ENCODE data around the gene PAX1.

Gene PAX1
- total RNA-seq: 0 reads per million in 2 experiments

DNA sequence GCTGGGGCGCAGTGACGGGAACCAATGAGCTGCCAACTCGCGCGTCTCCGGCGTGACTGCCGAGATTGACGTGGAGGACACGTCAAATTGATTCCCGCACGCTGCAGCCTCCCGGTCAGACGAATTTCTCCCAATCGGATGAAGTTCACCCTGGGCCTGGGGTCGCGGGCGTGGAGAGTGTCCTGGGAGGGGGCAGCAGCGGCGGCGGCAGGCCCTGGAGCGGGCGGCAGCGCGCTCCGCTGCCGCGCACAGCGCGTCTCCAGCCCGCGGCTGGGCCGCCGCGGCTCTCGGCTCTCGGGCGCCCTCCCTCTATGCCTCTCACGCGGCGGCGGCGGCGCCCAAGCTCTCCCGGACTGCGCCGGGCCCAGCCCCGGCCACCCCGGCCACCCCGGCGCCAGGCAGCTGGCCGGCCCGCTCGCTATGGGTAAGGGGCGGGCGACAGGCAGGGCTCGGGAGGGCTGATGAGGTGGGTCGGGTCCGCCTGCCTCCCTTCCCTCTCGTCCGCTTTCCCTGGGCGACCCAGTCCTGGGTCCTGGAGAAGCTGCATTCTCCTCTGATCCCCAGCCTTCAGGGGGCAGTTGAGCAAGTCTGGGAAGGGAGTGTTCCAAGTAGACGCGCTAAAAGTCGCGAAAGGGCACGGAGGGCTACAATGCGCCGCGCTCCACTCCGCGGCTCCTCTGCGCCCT is at the start of gene PAX1:
Gene PAX1, plus strand, starts transcription at position 90 of the 686 bp plus-strand sequence. Its CDS starts 49 bp downstream, at position 139.
- no peak for DNase-seq (ENCODE audit: low read depth)

DNA sequence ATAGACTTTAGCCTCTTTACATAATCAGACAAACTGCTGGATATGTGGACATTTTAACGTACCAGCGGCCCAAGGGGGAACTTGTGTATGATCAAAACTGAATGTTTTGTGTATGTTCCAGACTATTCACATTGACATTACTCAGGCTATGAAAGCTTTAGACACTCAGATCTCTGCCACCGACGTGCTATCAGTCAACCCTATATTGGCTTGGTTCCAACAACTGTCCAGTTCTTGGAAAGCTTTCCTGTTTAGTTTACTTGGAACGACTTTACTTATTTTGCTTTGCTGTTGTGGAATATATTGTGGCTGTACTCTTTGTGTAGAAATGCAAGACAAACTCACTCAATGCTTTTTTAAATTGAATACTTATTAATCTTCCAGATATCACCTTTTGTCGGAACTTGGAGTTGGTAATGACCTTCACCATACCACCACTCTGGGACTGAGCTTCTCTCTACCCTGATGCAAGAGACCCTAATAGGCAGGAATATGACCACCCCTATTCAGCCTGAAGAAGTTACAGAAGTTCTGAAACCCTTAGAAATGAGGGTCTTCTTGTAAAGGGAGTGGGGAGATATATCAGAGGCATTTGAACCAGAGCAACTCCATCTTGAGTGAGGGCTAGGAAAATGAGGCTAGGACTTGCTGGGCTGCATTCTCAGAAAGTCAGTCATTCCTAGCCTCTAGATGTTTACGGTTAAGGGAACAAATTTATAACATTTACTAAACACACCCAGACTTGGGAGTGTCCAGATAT is 49.0 kb upstream of the PAX1 start:
- no peak for DNase-seq (ENCODE audit: low read depth)

DNA sequence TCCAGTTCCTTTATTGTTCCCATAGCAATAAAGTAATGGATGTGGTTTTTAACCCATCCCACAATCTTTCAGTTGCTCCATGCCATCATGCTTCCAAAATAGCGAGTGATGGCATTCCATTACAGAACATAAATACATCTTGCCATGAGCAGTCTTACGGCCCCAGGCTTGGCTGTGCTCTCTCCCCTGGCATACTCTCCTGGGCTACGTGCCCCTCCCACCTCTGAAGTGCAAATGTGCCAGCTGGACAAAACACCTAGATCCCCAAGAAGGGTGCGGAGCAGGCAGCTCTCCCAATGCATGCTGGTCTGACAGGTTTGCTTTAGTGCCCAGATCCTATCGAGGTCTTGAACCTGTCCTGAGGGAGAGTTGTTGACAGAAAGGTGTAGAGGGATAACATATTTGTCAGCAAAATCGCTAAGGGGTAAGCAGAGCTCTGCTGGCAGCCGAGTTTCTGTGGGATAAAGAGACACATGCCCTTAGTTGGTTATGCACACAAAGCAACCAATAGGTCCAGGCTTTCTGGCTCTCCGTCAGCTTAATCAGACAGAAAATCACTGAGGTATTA is 43.9 kb upstream of the PAX1 start:
- no peak for DNase-seq (ENCODE audit: low read depth)

DNA sequence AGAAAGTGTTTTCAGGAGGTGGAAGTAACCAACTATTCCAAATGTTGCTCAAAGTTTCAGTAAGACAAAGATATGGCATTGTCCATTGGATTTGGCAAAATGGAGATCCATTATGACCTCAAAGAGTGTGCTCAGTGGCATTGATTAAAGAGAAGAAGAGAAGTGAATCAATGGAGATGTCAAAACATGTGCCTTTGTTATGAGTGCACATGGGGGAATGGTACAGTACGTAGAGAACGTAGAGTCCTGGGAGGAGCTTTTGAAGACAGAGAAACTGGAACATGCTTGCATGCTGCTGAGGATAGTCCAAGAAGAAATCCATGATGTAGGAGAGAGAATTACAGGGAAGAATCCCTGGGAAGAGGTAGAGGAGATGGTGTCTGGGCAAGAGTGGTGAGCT is 42.0 kb upstream of the PAX1 start:
- no peak for DNase-seq (ENCODE audit: low read depth)

DNA sequence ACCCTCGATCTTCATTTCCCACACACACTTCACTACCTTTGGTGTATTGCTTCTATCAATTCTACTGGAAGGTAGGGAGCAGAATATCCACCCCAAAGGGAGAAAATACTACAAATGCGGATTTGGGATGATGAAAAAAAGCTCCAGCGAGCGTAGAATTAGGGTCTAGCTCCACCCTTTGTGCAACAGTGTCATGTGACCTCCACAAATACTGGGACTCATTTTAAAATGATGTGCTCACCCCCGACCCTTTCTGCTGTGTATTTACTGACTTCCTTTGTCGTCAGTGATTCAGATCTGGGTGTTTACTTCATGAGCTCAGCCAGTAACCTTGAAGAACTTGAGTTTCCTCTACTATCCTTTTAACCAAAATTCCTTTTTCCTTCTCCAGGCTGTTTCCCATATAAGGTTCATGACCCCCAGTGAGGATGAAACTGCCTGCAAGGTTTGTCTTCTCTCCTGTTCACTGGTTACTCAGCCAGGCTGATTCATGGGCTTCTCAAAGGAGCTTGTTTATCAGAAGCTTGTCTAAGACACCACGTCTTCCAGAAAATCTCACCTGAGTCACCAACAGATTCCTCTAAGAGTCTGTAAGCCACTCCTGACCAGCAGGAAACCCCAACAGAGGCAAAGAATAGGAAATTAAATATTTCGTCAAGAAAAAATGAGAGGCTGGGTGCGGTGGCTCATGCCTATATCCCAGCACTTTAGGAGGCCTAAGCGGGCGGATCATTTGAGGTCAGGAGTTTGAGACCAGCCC is 39.6 kb upstream of the PAX1 start:
- no peak for DNase-seq (ENCODE audit: low read depth)

DNA sequence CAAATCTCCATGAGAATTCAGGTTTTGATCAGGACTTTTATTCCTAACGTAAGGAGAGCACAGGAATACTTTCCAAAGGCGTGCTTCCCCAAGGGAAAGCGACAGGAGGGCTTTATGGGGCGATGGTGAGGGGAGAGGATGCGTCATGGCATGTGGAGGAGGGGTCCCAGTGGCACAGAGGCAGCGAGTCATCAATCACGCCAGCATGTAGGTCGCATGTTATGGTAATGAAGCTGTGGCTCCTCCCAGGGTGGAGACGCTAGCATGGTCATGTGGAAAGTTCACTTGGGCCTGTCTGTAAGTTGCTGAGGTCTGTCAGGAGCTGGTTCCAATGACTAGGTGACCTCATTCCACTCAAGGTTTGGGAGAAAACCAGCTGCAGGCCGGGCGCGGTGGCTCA is 35.3 kb upstream of the PAX1 start:
- no peak for DNase-seq (ENCODE audit: low read depth)

DNA sequence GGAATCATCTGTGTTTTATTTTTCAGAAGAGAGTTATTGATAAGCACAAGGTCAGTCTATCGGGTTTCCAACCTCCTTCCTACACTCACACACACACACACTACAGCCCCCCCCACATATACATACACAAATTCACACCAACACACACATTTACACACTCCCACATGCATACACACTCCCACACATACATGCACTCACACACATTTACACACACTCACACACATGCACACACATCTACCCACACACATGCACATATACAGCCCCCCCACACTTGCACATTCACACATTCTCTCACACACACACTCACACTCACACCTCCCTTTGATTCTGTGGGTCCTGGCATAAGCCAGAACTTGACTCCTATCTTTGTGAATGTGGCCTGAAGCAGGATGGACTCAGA is 34.5 kb upstream of the PAX1 start:
- DNase-seq (ENCODE audit: low read depth): no peak

DNA sequence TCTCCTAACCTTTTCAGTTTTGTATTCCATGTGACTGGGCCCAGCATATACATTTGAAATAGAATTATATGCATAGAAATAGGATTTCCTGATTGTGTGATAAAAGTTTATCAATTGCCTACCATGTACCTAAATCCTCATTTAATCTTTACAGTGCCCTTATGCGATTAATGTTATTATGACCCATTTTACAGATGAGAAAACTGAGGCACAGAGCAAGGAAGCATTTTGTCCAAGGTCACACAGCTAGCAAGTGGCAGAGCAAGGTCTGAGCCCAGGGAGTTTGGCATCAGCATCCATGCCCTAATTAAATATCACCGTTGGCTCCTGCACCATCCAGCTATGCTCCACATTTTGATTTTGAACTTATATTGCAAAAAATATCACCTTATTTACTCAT is 28.2 kb upstream of the PAX1 start:
- no peak for DNase-seq (ENCODE audit: low read depth)

DNA sequence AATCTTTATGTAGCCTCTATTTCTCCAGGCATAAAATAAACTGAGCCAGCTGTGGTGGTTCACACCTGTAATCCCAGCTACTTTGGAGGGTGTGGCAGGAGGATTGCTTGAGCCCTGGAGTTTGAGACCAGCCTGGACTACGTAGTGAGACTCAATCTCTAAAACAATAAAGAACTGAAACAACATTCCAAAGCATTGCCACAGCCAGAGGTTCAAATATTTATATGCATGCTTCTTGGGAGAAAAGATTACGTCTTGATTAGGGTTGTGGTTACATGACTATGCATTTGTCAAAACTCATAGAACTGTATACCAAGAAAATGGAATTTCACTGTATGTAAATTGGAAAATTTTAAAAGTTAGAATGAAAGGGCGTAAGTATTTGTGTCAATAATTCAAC is 27.7 kb upstream of the PAX1 start:
- no peak for DNase-seq (ENCODE audit: low read depth)

DNA sequence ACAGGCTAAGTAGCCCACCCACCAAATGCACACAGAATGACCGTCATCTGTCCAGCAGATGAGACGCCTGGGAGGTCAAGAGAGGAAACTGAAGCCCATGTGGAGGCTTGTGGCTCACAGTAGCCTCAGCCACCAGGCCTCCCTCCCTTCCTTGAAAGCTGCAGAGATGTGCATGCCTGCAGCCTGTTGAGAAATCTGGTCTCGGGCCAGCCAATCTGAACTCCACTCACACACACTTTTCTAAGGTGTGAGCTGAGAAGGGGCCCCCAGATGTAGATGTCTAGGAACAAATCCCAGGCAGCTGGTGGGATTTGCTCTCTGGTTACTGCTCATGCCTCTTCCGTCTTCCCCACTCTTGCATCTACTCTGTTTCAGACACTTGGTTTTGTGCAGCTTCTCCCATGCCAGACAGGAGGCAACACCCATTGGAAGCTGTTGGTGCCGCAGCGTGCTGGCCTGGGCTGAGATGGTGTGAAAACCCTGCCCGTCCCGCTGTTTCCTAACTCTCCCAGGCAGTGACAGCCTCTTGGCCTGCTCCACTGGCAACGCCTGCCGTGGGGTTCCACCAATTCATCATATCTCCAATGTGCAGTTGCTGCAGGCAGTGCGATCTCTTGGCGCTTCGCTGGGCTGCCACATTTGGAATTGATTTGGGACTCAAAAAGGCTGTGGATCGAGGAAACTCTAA is 24.1 kb upstream of the PAX1 start:
- no peak for DNase-seq (ENCODE audit: low read depth)

DNA sequence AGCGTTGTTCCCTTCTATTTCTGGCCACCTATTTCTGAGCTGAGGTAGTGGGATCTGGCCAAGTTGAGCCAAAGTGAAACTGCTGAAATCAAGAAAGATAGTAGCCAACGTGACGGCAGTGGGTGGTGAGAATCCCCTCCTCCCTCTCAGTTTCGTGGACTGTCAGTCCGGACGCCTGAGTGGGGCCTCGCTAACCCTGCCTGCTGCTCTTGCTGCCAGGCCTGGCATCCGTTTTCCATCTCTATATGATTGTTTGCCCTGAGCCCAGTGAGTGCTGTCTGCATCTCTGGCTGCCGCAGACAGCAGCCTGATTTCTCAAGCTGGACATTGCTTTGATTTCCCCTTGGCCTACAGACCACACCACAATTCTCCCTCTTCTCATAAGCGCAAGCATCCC is 23.5 kb upstream of the PAX1 start:
- DNase-seq (ENCODE audit: low read depth): no peak

DNA sequence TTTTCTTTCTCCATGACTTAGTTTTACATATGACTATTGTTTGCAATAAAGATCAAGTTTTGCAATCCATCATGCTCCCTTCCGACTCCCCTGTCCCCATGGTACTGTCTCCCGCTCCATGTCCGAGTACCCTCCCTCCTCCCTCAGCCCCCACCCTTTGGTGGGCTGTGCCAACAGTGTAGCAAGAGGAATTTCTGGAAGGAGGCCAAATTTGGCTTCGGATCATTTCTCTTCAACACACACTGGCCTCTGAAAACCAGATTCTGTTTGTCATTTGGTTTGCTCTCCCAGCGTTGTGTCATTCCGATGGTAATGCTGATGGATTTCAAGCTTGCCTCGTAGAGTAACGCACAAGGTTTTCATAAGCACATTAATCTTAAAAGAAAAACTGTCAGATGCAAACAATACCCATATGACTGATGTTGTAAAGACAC is 22.9 kb upstream of the PAX1 start:
- DNase-seq (ENCODE audit: low read depth): no peak

DNA sequence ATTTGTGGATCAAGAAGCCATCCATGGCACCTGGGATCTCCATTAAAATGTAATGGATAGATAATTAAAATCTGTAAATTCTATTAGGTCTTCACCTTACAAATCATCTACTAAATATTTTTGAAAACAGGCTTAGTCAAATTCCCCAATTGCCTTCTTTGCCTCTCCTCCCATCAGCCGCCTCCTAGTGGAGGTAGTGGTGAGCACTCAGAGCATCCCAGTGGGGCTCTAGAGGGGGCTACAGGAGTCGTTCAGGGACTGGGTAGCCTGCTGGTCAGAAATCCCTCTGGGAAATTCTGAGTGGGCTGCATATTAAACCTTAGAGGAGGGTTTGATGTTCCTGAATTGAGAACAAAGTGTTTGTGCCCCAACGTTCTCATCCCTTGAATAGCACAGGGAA is 20.8 kb upstream of the PAX1 start:
- DNase-seq (ENCODE audit: low read depth): no peak

DNA sequence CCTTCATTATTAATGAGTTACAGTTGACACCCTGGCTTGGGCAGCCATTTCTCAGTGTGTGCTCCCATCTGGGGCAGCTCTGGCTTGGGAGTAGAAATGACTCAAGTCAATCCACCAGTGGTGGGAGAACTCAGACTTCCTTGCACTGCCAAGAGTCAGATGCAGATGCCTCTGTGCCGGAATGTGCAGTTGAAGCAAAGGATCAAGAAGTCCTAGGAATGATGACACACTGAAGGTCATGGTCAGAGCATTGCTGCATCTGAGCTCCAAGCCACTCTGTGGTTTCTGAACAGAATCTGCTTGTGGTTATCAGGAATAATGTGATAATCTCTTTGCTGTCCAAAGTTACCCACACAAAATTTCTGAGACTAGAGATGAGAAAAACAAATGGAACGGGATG is 19.5 kb upstream of the PAX1 start:
- no peak for DNase-seq (ENCODE audit: low read depth)

DNA sequence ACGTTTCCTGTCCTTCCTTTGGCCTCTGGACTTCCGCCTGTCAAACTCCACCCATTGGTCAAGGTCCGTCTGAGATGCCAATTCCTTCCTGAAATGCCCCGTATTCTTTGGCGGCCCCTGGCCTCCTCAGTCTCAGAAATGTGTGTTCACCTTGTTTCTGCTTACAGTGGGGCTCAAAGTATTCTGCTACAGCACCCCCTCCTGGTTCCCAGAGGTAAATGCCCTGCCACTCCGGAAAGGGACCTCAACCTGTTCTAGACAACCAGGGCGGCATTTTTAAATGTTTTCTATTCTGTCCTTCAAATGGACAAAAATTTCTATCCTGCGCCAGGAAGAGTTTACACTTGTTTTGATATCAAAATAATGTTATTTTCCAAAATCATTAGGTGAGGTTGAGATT is 12.1 kb upstream of the PAX1 start:
- DNase-seq (ENCODE audit: low read depth): no peak

DNA sequence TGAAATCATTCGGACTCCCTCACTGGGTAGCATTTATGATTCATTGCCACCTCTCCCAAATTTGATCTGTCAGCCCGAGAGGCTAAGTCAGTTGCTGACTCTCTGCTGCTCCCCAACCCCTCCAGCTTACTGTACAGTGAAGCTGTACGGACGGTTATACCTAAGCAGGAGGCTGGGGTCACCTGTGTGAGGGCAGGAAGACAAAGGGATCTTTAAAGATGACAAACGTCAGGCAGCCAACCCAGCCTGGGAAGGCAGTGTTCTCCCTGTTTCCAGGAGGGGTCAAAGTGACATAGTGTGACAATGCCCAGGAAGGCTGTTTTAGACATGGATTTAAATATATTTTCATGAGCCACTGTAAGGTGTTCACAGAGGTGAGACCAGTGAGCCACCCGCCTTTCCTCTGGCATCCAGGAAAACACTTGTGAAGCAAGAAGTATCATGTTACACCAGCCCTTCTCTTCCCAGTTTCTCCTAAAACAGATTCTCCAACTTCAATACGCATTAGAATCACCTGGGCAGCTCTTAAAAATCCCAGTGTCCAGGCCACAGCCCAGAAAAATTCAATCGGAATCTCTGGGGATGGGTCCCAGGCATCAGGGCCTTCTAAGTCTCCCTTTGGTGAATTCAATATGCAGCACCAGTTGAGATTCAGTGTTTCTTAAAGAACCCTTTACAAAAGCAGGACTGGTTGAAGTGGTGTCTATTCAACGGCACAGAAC is 6.8 kb upstream of the PAX1 start:
- DNase-seq (ENCODE audit: low read depth): no peak

DNA sequence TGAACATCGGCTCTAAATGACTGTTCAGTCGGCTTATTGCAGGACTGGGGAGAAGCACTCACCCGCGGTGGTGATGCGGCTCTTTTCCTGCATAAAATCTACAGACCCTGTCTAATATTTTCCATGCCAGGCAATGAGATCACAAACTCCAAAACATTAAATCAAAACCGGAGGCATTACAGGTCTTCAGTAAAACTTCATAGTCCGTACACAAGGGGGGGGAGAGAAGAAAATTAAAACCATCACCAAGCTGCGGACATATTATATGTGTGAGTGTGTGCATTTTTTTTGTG is 6.3 kb upstream of the PAX1 start:
- no peak for DNase-seq (ENCODE audit: low read depth)

DNA sequence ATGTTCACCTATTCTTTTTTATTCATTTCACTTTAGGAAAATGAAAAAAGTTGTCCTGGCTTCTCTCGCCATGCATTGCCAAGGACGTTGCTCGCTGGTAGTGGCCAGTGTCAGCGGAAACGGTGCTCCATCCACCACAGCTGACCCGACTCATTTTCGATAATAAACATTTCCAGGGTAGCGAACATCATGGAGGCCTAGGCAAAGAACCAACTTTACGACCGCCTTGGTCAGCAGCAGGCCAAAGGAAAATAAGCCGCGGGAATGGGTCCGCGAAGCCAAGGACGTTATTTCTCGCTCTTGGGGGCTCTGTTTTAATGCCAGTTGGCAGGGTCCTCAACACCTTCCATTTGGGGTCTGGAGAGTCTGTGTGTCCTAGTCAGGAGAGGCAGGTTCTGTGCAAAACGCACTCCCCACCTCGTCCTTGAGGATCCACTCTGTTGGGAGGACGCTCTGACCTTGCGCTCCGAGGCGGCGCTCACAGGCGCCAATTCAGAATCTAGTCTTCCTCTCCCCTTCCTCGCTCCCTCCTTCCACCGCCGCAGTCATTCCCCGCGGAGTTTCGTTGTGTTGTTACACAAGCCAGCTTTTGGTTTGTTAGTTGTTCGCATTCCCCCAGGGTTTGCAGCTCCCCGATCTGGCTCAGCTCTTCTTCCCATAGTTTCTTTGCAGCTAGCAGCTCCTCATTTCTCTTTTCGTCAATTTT is 4.1 kb upstream of the PAX1 start:
- no peak for DNase-seq (ENCODE audit: low read depth)

DNA sequence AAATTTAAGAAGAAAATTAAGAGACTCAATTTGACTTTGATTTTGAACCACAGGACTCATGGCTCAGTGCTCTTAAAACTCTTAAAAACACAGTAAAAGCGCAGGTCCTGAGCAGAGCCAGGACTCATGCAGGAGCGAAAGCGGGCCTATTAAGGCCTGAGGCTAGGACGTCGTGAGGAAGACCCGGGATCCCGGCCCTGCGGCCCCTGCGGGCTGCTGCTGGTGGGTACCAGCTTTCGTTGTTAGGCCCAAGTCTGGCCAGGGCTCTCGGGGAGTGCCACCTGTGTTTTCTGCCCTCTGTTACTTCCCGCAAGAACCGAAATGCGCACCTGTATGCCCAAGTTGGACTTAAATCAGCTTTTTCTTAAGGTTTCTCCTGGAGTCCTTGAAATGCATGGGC is 3.4 kb upstream of the PAX1 start:
- DNase-seq (ENCODE audit: low read depth): no peak

DNA sequence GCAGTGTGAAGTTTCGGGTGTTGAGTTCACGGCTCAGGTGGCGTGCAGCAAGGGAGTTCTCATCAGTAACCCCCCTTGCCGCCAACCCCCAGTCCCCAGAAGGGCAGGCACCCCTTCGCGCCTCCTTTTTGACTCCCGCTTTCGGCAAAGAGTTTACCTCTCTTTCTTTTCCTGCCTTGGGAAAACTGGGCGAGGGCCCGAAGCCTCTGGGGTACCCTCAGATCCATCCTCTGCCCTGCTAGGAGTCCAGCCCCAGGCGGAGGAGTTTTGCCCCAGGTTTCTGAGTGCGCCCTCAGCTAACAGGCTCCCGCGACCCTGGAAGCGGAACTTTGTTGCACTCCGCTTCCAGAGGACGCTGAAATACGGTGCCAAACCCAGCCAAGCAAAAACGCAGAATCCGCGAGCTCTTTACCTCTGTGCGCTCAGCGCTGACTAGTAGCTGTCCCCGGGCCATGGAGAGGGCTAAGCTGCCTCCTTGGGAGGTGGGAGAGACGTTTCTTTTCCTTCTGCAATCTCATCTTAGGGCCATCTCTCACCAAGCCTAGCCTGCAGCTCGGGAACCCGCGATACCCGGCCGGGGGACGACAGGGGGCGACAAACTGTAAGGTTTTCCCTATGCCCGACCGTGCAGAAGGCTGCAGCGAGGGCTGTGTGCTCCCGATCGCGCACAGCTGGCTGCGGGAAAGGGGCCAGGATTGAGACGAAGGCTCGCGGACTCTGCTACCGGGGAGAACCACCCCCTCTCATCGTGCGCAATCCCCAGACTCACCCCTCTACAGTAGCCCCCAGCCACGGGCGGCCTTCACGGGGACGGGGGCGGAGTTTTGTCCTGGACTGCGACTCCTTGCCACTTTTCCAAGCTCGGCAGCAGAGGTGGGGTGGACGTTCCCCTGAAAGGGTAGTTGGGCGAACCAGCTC is 2.7 kb upstream of the PAX1 start:
- no peak for DNase-seq (ENCODE audit: low read depth)
